Measurements from ENCODE around the gene TEX101.

The TEX101 gene

DNA sequence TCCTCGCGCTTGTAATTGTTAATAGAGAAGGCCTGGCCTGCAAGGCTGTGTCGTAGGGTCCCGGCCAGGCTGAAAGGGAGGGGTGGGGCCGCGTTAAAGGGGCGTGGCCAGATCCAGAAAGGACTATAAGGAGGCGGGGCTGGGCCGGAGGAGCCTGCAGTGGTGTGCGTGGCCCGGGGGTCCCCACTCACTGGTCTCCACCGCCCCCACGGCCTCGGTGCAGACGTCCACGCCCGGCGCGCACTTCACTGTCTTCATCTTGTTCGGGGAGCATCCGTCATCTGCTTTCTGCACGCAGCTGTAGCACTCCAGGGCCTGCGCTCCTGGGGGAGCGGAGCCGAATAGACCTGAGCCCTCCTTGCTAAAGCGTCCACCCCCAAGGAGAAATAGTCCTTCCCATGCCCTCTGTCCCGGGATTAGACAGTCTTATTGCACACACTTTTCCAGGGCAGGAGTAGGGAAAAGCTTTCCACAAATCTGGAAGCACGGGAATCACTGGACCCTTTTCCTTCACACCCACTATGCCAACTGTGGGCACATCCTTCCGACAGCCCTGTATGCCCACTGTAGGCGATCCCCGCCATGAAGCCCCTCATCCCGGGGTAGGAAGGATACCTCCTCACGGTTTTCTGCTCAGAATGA is 49.6 kb downstream of the TEX101 start:
- Histone ChIP-seq H3K27ac (ENCODE audit: low read length) (peak overlapping the region; percentile 65), H3K36me3 (ENCODE audit: control insufficient read depth in 1 of 2, insufficient read depth in 2 of 2, low read length in 2 of 2) (no peaks in the 10 kb centered on the region), H3K4me1 (ENCODE audit: control insufficient read depth in 1 of 2, insufficient read depth in 2 of 2, low read length in 2 of 2) (peaks cover 3 to 6% of the 10 kb centered on the region in 2 donors), H3K9me3 (ENCODE audit: control insufficient read depth in 1 of 2, low read length in 2 of 2) (no peaks in the 10 kb centered on the region), H3K4me3 (ENCODE audit: low read depth in 1 of 2, low read length in 2 of 2) (peak overlapping the region; percentile 73 to 86), H3K27me3 (ENCODE audit: low read depth, low read length) (no peaks in the 10 kb centered on the region)

DNA sequence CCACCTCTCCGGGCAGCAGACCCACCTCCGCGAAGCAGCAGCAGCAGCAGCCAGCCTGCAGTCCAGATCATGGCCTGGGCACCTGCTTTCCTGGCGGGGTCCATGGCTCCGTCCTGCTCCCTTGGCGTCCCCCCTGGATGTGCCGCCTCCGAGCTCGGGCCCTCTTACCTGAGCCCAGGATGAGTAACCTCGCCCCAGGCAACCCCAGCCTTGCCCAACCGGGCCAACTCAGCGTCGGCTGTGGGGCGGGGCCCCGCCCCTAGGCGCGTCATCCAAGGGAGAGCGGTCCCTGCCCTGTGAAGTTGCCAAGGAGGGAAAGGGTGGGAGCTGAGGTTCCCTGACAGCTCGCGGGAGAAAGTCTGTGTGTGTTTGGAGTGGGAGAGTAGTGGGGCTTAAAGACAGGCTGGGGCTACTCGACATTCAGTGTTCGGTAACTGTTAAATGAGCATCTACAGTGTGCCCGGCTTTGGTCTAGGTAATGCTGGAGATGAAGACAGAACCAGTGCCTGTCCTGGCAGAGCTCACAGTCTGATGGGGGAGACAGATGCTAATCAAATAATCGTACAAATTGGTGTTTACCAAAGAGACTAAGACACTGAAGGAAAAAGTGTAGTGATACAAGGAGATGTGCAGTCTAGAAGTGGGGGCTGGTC is 50.9 kb downstream of the TEX101 start, which contains the start of gene LYPD3:
Gene LYPD3, minus strand, starts transcription at position 141 of the 653 bp plus-strand sequence. Its CDS starts 37 bp downstream, at position 104.
- Histone ChIP-seq H3K27me3 (ENCODE audit: low read depth, low read length) (no peaks in the 10 kb centered on the region), H3K4me3 (ENCODE audit: low read depth in 1 of 2, low read length in 2 of 2) (peak within 1 kb of the TSS; percentile 73 to 86), H3K4me1 (ENCODE audit: control insufficient read depth in 1 of 2, insufficient read depth in 2 of 2, low read length in 2 of 2) (peaks cover 3 to 6% of the 10 kb centered on the region in 2 donors), H3K9me3 (ENCODE audit: control insufficient read depth in 1 of 2, low read length in 2 of 2) (no peaks in the 10 kb centered on the region), H3K27ac (ENCODE audit: low read length) (no peak within 1 kb of the TSS), H3K36me3 (ENCODE audit: control insufficient read depth in 1 of 2, insufficient read depth in 2 of 2, low read length in 2 of 2) (no peaks in the 10 kb centered on the region)

DNA sequence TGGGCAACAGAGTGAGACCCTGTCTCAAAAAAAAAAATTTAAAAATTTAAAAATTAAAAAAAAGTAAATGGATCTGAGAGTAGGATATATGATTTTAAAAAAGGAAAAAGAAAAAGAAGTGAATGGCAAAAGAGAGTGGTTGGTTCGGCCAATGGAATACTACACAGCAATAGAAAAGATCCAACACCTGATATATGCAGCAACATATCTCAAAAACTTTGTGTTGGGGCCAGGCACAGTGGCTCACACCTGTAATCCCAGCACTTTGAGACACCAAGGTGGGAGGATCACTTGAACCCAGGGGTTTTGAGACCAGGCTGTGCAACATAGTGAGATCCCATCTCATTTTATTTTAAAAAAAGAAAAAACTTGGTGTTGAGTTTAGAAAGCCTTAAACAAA is 52.1 kb downstream of the TEX101 start:
- Histone ChIP-seq H3K36me3 (ENCODE audit: control insufficient read depth in 1 of 2, insufficient read depth in 2 of 2, low read length in 2 of 2) (no peaks in the 10 kb centered on the region), H3K4me3 (ENCODE audit: low read depth in 1 of 2, low read length in 2 of 2) (no peak overlapping the region), H3K27me3 (ENCODE audit: low read depth, low read length) (no peaks in the 10 kb centered on the region), H3K27ac (ENCODE audit: low read length) (no peak overlapping the region), H3K9me3 (ENCODE audit: control insufficient read depth in 1 of 2, low read length in 2 of 2) (no peaks in the 10 kb centered on the region), H3K4me1 (ENCODE audit: control insufficient read depth in 1 of 2, insufficient read depth in 2 of 2, low read length in 2 of 2) (peaks cover 3 to 6% of the 10 kb centered on the region in 2 donors)

DNA sequence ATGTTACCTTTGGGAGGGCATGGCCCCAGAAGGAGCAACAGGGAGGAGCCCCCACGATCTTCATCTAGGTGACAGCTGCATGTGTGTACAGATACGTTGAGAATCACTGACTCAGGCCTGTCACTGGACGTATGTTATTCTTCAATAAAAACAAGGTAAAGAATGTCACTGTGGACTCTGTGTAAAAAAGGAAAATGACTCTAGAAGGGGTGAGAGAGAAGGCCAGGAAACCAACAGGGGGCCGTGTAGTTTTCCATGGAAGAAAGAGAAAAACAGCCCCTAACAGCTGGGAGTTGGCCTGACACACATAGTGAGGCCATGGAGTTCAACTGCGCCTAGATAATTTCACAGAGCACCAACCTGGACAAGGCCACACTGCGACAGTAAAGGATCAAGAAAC is 52.6 kb downstream of the TEX101 start:
- Histone ChIP-seq H3K9me3 (ENCODE audit: control insufficient read depth in 1 of 2, low read length in 2 of 2) (no peaks in the 10 kb centered on the region), H3K27me3 (ENCODE audit: low read depth, low read length) (no peaks in the 10 kb centered on the region), H3K27ac (ENCODE audit: low read length) (no peak overlapping the region), H3K36me3 (ENCODE audit: control insufficient read depth in 1 of 2, insufficient read depth in 2 of 2, low read length in 2 of 2) (no peaks in the 10 kb centered on the region), H3K4me3 (ENCODE audit: low read depth in 1 of 2, low read length in 2 of 2) (no peak overlapping the region), H3K4me1 (ENCODE audit: control insufficient read depth in 1 of 2, insufficient read depth in 2 of 2, low read length in 2 of 2) (peaks cover 3 to 6% of the 10 kb centered on the region in 2 donors)

DNA sequence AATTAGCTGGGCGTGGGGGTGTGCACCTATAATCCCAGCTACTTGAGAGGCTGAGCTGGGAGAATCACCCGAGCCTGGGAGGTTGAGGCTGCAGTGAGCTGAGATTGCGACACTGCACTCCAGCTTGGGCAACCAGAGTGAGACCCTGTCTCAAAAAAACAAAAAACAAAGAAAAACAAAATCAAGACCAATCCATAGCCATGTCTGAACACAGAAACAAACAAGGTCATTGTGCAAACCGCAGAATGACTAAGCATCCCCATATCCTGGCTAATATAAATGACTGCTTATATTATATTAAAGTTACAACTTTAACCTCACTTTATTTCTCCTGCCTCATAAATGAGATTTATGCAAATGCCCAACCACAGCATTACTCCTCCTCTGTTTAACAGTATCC is 53.0 kb downstream of the TEX101 start:
- Histone ChIP-seq H3K4me1 (ENCODE audit: control insufficient read depth in 1 of 2, insufficient read depth in 2 of 2, low read length in 2 of 2) (peaks cover 3 to 6% of the 10 kb centered on the region in 2 donors), H3K27ac (ENCODE audit: low read length) (no peak overlapping the region)

More for the DNA sequence above, 53.0 kb downstream of the TEX101 start:
- Histone ChIP-seq H3K27me3 (ENCODE audit: low read depth, low read length) (no peaks in the 10 kb centered on the region), H3K36me3 (ENCODE audit: control insufficient read depth in 1 of 2, insufficient read depth in 2 of 2, low read length in 2 of 2) (no peaks in the 10 kb centered on the region), H3K9me3 (ENCODE audit: control insufficient read depth in 1 of 2, low read length in 2 of 2) (no peaks in the 10 kb centered on the region), H3K4me3 (ENCODE audit: low read depth in 1 of 2, low read length in 2 of 2) (no peak overlapping the region)
